H1 (cell line): ENCODE results near the gene RPS27. TPM values are rescaled to one million over a fixed set of nuclear protein-coding genes. Genes with fewer than 3 reads are reported as not detected.

Source experiments
- CTCF ChIA-PET: fragments of 300-600 bp; sonication (Branson Sonifier 250); formaldehyde crosslinking; loops from one replicate; lab custom pipeline; 2021; ENCODE audit not compliant: partially characterized antibody; lab: Charles Lee
- POLR2A ChIA-PET: fragments of 300-600 bp; sonication (Branson Sonifier 250); formaldehyde crosslinking; loops from one replicate; lab custom pipeline; 2021; ENCODE audit warnings: inconsistent platforms; ENCODE audit not compliant: partially characterized antibody; lab: Charles Lee
- DNase-seq, 2 experiments: peaks; one replicate each; pipeline versions ENCODE4 v3.0.0 to v3.0.0-alpha.2; 2010 to 2022; ENCODE audit warnings: low spot score in 2 of 2, low read depth in 1 of 2, mixed read lengths in 1 of 2
- FAIRE-seq: peaks from 2 replicates; lab custom pipeline; 2011; peaks lifted over from hg19 to GRCh38; lab: Jason Lieb, UNC
- H2AFZ ChIP-seq: 2 replicates; pipeline ENCODE4 v1.8.1; 2012; ENCODE audit warnings: low read length, inconsistent platforms
- H2AK5ac ChIP-seq: 2 replicates; pipeline ENCODE4 v1.6.1; 2013; ENCODE audit warnings: low read depth, low read length
- H2BK120ac ChIP-seq: replicated peaks from 2 replicates; pipeline ENCODE3; 2013; ENCODE audit warnings: low read depth, low read length, inconsistent platforms
- H2BK12ac ChIP-seq: 2 replicates; pipeline ENCODE4 v1.6.1; 2013; ENCODE audit warnings: low read depth, low read length
- H2BK15ac ChIP-seq: 2 replicates; pipeline ENCODE4 v1.6.1; 2013; ENCODE audit warnings: low read length
- H2BK20ac ChIP-seq: 2 replicates; pipeline ENCODE4 v1.6.1; 2013; ENCODE audit warnings: low read length
- H2BK5ac ChIP-seq: 2 replicates; pipeline ENCODE4 v1.6.1; 2013; ENCODE audit warnings: low read depth, low read length
- H3K14ac ChIP-seq: 2 replicates; pipeline ENCODE4 v1.6.1; 2013; ENCODE audit warnings: inconsistent platforms; ENCODE audit not compliant: insufficient read length
- H3K18ac ChIP-seq: 2 replicates; pipeline ENCODE4 v1.6.1; 2013; ENCODE audit warnings: low read length; ENCODE audit errors: extremely low read depth
- H3K23ac ChIP-seq: 2 replicates; pipeline ENCODE4 v1.6.1; 2013; ENCODE audit warnings: inconsistent platforms; ENCODE audit not compliant: insufficient read length
- H3K23me2 ChIP-seq: 2 replicates; pipeline ENCODE4 v1.6.1; 2013; ENCODE audit warnings: low read depth, low read length
- H3K27ac ChIP-seq: 2 replicates; pipeline ENCODE4 v1.6.1; 2011; ENCODE audit warnings: low read depth, low read length, inconsistent platforms
- H3K27me3 ChIP-seq, 4 experiments: replicated peaks in 1 of 4; 1 replicate in 1 of 4; 2 replicates in 3 of 4; pipeline versions ENCODE4 v1.6.1 to v1.8.1; 2011 to 2013; ENCODE audit warnings: low read length in 3 of 4, mild to moderate bottlenecking in 3 of 4, inconsistent platforms in 2 of 4, mixed read lengths in 2 of 4, moderate library complexity in 1 of 4; ENCODE audit not compliant: control insufficient read depth in 3 of 4, insufficient read depth in 3 of 4; ENCODE audit errors: extremely low read depth in 1 of 4
- H3K36me3 ChIP-seq, 4 experiments: 2 replicates each; pipeline versions ENCODE4 v1.6.1 to v1.8.1; 2011 to 2013; ENCODE audit warnings: mild to moderate bottlenecking in 4 of 4, low read length in 3 of 4, moderate library complexity in 2 of 4, control low read depth in 1 of 4, inconsistent platforms in 1 of 4; ENCODE audit not compliant: insufficient read depth in 4 of 4, control insufficient read depth in 2 of 4
- H3K4ac ChIP-seq: replicated peaks from 2 replicates; pipeline ENCODE3; 2013; ENCODE audit warnings: low read length, low read depth, mixed read lengths, inconsistent platforms; ENCODE audit not compliant: insufficient read length
- H3K4me1 ChIP-seq, 4 experiments: replicated peaks in 1 of 4; 1 replicate in 1 of 4; 2 replicates in 3 of 4; pipeline versions ENCODE4 v1.6.1 to v1.8.1; 2011 to 2013; ENCODE audit warnings: low read length in 3 of 4, inconsistent platforms in 2 of 4, mixed read lengths in 1 of 4; ENCODE audit not compliant: insufficient read depth in 4 of 4, control insufficient read depth in 3 of 4
- H3K4me2 ChIP-seq, 2 experiments: 2 replicates each; pipeline versions ENCODE4 v1.6.1 to v1.8.1; 2011 to 2013; ENCODE audit warnings: low read depth in 2 of 2, low read length in 2 of 2, control low read depth in 1 of 2, inconsistent platforms in 1 of 2, mild to moderate bottlenecking in 1 of 2; ENCODE audit not compliant: insufficient read depth in 1 of 2
- H3K4me3 ChIP-seq, 4 experiments: fragments of 200-600, 300-600 bp in 1 of 4; sonication (generic), shearing (Covaris generic), sonication (Bioruptor Twin) in 1 of 4; 2 replicates each; pipeline versions ENCODE4 v1.5.1 to v1.8.1; 2011 to 2016; ENCODE audit warnings: low read length in 4 of 4, low read depth in 3 of 4, control low read depth in 2 of 4, inconsistent platforms in 2 of 4, mild to moderate bottlenecking in 2 of 4, mixed read lengths in 1 of 4, moderate library complexity in 1 of 4; ENCODE audit not compliant: insufficient read depth in 2 of 4; ENCODE audit errors: extremely low read depth in 1 of 4
- H3K56ac ChIP-seq: replicated peaks from 2 replicates; pipeline ENCODE3; 2013; ENCODE audit warnings: low read depth, mild to moderate bottlenecking, mixed read lengths, low read length, inconsistent platforms; ENCODE audit not compliant: insufficient read length
- H3K79me1 ChIP-seq: 2 replicates; pipeline ENCODE4 v1.6.1; 2013; ENCODE audit warnings: low read depth, low read length, control low read depth
- H3K79me2 ChIP-seq, 2 experiments: 2 replicates each; pipeline versions ENCODE4 v1.6.1 to v1.8.1; 2012 to 2013; ENCODE audit warnings: low read length in 2 of 2, mild to moderate bottlenecking in 2 of 2, inconsistent platforms in 1 of 2; ENCODE audit not compliant: insufficient read depth in 2 of 2, control insufficient read depth in 1 of 2
- H3K9ac ChIP-seq, 4 experiments: replicated peaks in 1 of 4; 1 replicate in 1 of 4; 2 replicates in 3 of 4; pipeline versions ENCODE4 v1.6.1 to v1.8.1; 2011 to 2013; ENCODE audit warnings: low read depth in 3 of 4, low read length in 3 of 4, control low read depth in 2 of 4, mild to moderate bottlenecking in 2 of 4, moderate library complexity in 2 of 4, inconsistent platforms in 1 of 4; ENCODE audit errors: extremely low read depth in 1 of 4
- H3K9me3 ChIP-seq, 2 experiments: 2 replicates each; pipeline versions ENCODE4 v1.6.1 to v1.8.1; 2012 to 2013; ENCODE audit warnings: mild to moderate bottlenecking in 2 of 2, moderate library complexity in 2 of 2, control low read depth in 1 of 2, inconsistent platforms in 1 of 2, low read depth in 1 of 2, low read length in 1 of 2, mixed read lengths in 1 of 2; ENCODE audit not compliant: insufficient read depth in 2 of 2
- H4K20me1 ChIP-seq, 2 experiments: replicated peaks in 1 of 2; 2 replicates each; pipeline versions ENCODE3 to v1.8.1; 2011 to 2013; ENCODE audit warnings: inconsistent platforms in 2 of 2, low read length in 2 of 2, mild to moderate bottlenecking in 1 of 2; ENCODE audit not compliant: insufficient read depth in 2 of 2, control insufficient read depth in 1 of 2
- H4K5ac ChIP-seq: 2 replicates; pipeline ENCODE4 v1.6.1; 2013; ENCODE audit warnings: low read length, low read depth, mixed read lengths, inconsistent platforms; ENCODE audit not compliant: insufficient read length
- H4K8ac ChIP-seq: 2 replicates; pipeline ENCODE4 v1.8.0; 2013; ENCODE audit warnings: mild to moderate bottlenecking, moderate library complexity, low read length, inconsistent platforms; ENCODE audit not compliant: insufficient read depth; ENCODE audit errors: extremely low read depth
- H4K91ac ChIP-seq: replicated peaks from 2 replicates; pipeline ENCODE3; 2013; ENCODE audit warnings: low read length, mixed read lengths, inconsistent platforms; ENCODE audit not compliant: insufficient read length
- GTF2F1 ChIP-seq: IDR thresholded peaks from 2 replicates; pipeline ENCODE4 v1.6.1; 2012; ENCODE audit warnings: low read depth, low read length, improper control_type of control experiment, borderline replicate concordance
- SAP30 ChIP-seq: fragments of 300-600 bp; sonication (generic); IDR thresholded peaks from 2 replicates; pipeline ENCODE4 v1.7.1; 2012; ENCODE audit warnings: low read length, moderate library complexity, mild to moderate bottlenecking, inconsistent platforms; ENCODE audit not compliant: insufficient read depth, insufficient replicate concordance
- TAF1 ChIP-seq: IDR thresholded peaks from 2 replicates; pipeline ENCODE4 v1.6.1; 2011; ENCODE audit warnings: mild to moderate bottlenecking, low read depth, low read length
- USF2 ChIP-seq: IDR thresholded peaks from 2 replicates; pipeline ENCODE4 v1.6.1; 2011; ENCODE audit warnings: low read length, improper control_type of control experiment
- YY1 ChIP-seq: IDR thresholded peaks from 2 replicates; pipeline ENCODE4 v1.6.1; 2011; ENCODE audit warnings: low read depth, mild to moderate bottlenecking, low read length
- WGBS, 2 experiments: shearing (Covaris generic) in 1 of 2; methylation state at CpG; one replicate each; pipeline versions ENCODE4 v1.1.6 to v1.1.7; 2013 to 2015; ENCODE audit warnings: low lambda C conversion rate in 2 of 2, mixed read lengths in 2 of 2, inconsistent platforms in 1 of 2, low coverage in 1 of 2, missing lambda C conversion rate in 1 of 2; ENCODE audit not compliant: insufficient replicate concordance in 2 of 2, insufficient coverage in 1 of 2, insufficient read length in 1 of 2; ENCODE audit errors: extremely low coverage in 1 of 2, missing lambda C conversion rate in 1 of 2; 5-methylcytosine and 5-hydroxymethylcytosine counted together
- polyA plus RNA-seq, 7 experiments: library from polyadenylated mRNA; depleted of rRNA in 3 of 7; stranded (reverse) in 5 of 7; unstranded in 2 of 7; fragments of >200 nt in 5 of 7; fragments of 200-250 nt in 2 of 7; gene quantifications; 1 replicate in 5 of 7; 2 replicates in 1 of 7; 4 replicates in 1 of 7; pipeline versions ENCODE4 v1.2.1 to v1.2.3, GENCODE V29; 2011 to 2013; ENCODE audit warnings: missing spikeins in 2 of 7, mixed read lengths in 2 of 7
- total RNA-seq: library from RNA; stranded (reverse); fragmentation: NEBNext Ultra II Directional; extraction: Animal tissue kit (Norgen Biotek cat#: 25700); gene quantifications from 2 replicates; pipeline ENCODE4 v1.2.1, GENCODE V29; 2021
- TF ChIP-seq, protein P1 (sequence below): IDR thresholded peaks from 2 replicates; pipeline ENCODE4 v1.6.1; 2011; ENCODE audit warnings: low read depth, mild to moderate bottlenecking, low read length; ENCODE audit not compliant: insufficient read depth
- TF ChIP-seq, protein P2 (sequence below): IDR thresholded peaks from 2 replicates; pipeline ENCODE4 v1.6.1; 2012; ENCODE audit warnings: inconsistent platforms

Gene RPS27
- total and polyA plus RNA-seq, 2 of the 8 experiments (the other 6 are each of a cell fraction or from before 2014, with no cell fraction given): 1,810 to 3,155 TPM

- H3K9me3 ChIP-seq: no peaks in the 10 kb centered on the region
- POLR2A ChIA-PET: interaction anchor here (0.9 to 15.7 kb wide), 19 partner anchors 8 to 328 kb away, joined by 3 to 454 read pairs (median 5); partner anchors contain the start of genes CHTOP, DENND4B, GATAD2B and JTB
- 17% methylated on average over 16 of the region's 16 CpGs; no CpG with 5 or more reads in 1 of the 2 experiments for WGBS, 2 experiments
- TF ChIP-seq GTF2F1: no peak
- TF ChIP-seq TAF1: no peak
- TF ChIP-seq YY1: peak; percentile 44; the same call in 1 of the 2 replicates
- peak; percentile 81 for TF ChIP-seq USF2
- TF ChIP-seq, protein P1, sequence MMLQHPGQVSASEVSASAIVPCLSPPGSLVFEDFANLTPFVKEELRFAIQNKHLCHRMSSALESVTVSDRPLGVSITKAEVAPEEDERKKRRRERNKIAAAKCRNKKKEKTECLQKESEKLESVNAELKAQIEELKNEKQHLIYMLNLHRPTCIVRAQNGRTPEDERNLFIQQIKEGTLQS: peak; percentile 69
- peak; percentile 71 for TF ChIP-seq SAP30
- TF ChIP-seq, protein P2, sequence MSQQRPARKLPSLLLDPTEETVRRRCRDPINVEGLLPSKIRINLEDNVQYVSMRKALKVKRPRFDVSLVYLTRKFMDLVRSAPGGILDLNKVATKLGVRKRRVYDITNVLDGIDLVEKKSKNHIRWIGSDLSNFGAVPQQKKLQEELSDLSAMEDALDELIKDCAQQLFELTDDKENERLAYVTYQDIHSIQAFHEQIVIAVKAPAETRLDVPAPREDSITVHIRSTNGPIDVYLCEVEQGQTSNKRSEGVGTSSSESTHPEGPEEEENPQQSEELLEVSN: no peak; the same call in 1 of the 2 replicates
Observed at GRCh38 chr1:153962088-153963029, 28.2 kb upstream of the RPS27 start.

More at GRCh38 chr1:153962088-153963029, 28.2 kb upstream of the RPS27 start:
- H2BK12ac ChIP-seq: peak overlapping the region; percentile 75
- H3K18ac ChIP-seq: peak overlapping the region; percentile 84; the same call in 1 of the 2 replicates
- DNase-seq (no peak), FAIRE-seq (no peak)
- no peak overlapping the region for H2AFZ ChIP-seq
- peaks cover 9% of the 10 kb centered on the region for H3K79me1 ChIP-seq
- H3K23ac ChIP-seq: no peak overlapping the region
- H3K23me2 ChIP-seq: peaks cover 28% of the 10 kb centered on the region
- peak overlapping the region; percentile 91 for H2BK5ac ChIP-seq
- H3K4ac ChIP-seq: peak overlapping the region; percentile 44
- no peak overlapping the region for H2BK120ac ChIP-seq
- H2BK15ac ChIP-seq: no peak overlapping the region; the same call in 1 of the 2 replicates
- peaks cover 7 to 17% (median 12%) of the 10 kb centered on the region in 4 experiments for H3K4me1 ChIP-seq
- H2BK20ac ChIP-seq: no peak overlapping the region
- H4K20me1 ChIP-seq: peaks cover 2 to 5% of the 10 kb centered on the region in 2 experiments
- CTCF ChIA-PET: interaction anchor here (1.0 to 2.8 kb wide), 8 partner anchors 9 to 136 kb away, joined by 3 to 19 read pairs (median 4); partner anchors contain the start of genes JTB and RAB13
- peak overlapping the region; percentile 71 for H2AK5ac ChIP-seq
- peak overlapping the region; percentile 46 for H4K91ac ChIP-seq
- H4K5ac ChIP-seq: peak overlapping the region; percentile 54
- H3K4me3 ChIP-seq: peak overlapping the region; percentile 53 to 89 (median 84)
- H3K56ac ChIP-seq: peak overlapping the region; percentile 43
- H3K79me2 ChIP-seq: peaks cover 18 to 41% of the 10 kb centered on the region in 2 experiments
- H3K27ac ChIP-seq: peak overlapping the region; percentile 78
- H3K36me3 ChIP-seq: peaks cover 11 to 26% (median 19%) of the 10 kb centered on the region in 4 experiments
- no peaks in the 10 kb centered on the region for H3K27me3 ChIP-seq
- peak overlapping the region; percentile 81 to 93 (median 83) for H3K9ac ChIP-seq
- H4K8ac ChIP-seq: peak overlapping the region; percentile 58; the same call in 1 of the 2 replicates
- peak overlapping the region; percentile 95 to 98 for H3K4me2 ChIP-seq
- no peak overlapping the region for H3K14ac ChIP-seq
